Smooth muscle cell of the coronary artery (primary cell): ENCODE results near the gene KCNQ2. TPM values are rescaled to one million over a fixed set of nuclear protein-coding genes. Genes with fewer than 3 reads are reported as not detected.

Source experiments
- total RNA-seq: library from RNA; depleted of rRNA; stranded (reverse); fragments of >200 nt; gene quantifications from 2 replicates; pipeline ENCODE4 v1.2.3, GENCODE V29; 2014; ENCODE audit warnings: low replicate concordance

The KCNQ2 gene
- not detected in 2 replicates for total RNA-seq

GRCh38 chr20:63471981-63472831 lies at the start of gene KCNQ2:
TSS of gene KCNQ2 (minus strand) at chr20:63472655. CDS start at chr20:63472463, 192 bp downstream.

GRCh38 chr20:63520504-63520933 lies 48.1 kb upstream of the KCNQ2 start, which contains the start of gene PPDPF:
TSS of gene PPDPF (plus strand) at chr20:63520765. CDS start at chr20:63521309, 544 bp downstream.

GRCh38 chr20:63498960-63499337 lies 26.5 kb upstream of the KCNQ2 start, which contains the start of gene EEF1A2:
TSS of gene EEF1A2 (minus strand) at chr20:63499083. CDS start at chr20:63497763, 1,320 bp downstream.

GRCh38 chr20:63360850-63361518 lies 111.5 kb downstream of the KCNQ2 start, which contains the start of gene CHRNA4:
TSS of gene CHRNA4 (minus strand) at chr20:63361349. CDS start at chr20:63361165, 184 bp downstream.

Other genes starting within 250 kb of the KCNQ2 start
- gene BIRC7, start 236.8 kb downstream of the KCNQ2 start, total RNA-seq = 0.23 TPM in 1 of 2 replicates, not detected in the other
- gene NKAIN4, start 218.2 kb downstream of the KCNQ2 start, total RNA-seq = 0.15 TPM in 1 of 2 replicates, not detected in the other
- gene ARFGAP1, start 199.8 kb downstream of the KCNQ2 start, total RNA-seq = 52.7 and 84.5 TPM in 2 replicates
- gene COL20A1, start 179.5 kb downstream of the KCNQ2 start, total RNA-seq = under 0.01 TPM in 1 of 2 replicates, not detected in the other
- not detected in 2 replicates for gene CHRNA4, start 111.3 kb downstream of the KCNQ2 start, total RNA-seq
- 0.47 and 2.5 TPM in 2 replicates for gene EEF1A2, start 26.4 kb upstream of the KCNQ2 start, total RNA-seq
- 8.0 and 19.2 TPM in 2 replicates for gene PPDPF, start 48.1 kb upstream of the KCNQ2 start, total RNA-seq
- gene PTK6, start 64.7 kb upstream of the KCNQ2 start, total RNA-seq = under 0.01 TPM in 1 of 2 replicates, not detected in the other
- not detected in 2 replicates for gene SRMS, start 75.1 kb upstream of the KCNQ2 start, total RNA-seq
- gene FNDC11, start 81.5 kb upstream of the KCNQ2 start, total RNA-seq = 0.12 and 0.30 TPM in 2 replicates
- gene HELZ2, start 101.6 kb upstream of the KCNQ2 start, total RNA-seq = 21.7 and 37.2 TPM in 2 replicates
- 5.6 and 6.8 TPM in 2 replicates for gene GMEB2, start 154.4 kb upstream of the KCNQ2 start, total RNA-seq
- gene STMN3, start 180.8 kb upstream of the KCNQ2 start, total RNA-seq = 2.0 and 6.7 TPM in 2 replicates
- 9.2 and 12.5 TPM in 2 replicates for gene RTEL1, start 185.7 kb upstream of the KCNQ2 start, total RNA-seq
- 0.68 and 7.8 TPM in 2 replicates for gene TNFRSF6B, start 224.0 kb upstream of the KCNQ2 start, total RNA-seq
- 40.9 and 87.1 TPM in 2 replicates for gene ARFRP1, start 235.3 kb upstream of the KCNQ2 start, total RNA-seq
- gene ZGPAT, start 235.4 kb upstream of the KCNQ2 start, total RNA-seq = 15.3 and 28.8 TPM in 2 replicates